ENCODE measurements around the gene FGF9. TPM values are rescaled to one million over a fixed set of nuclear protein-coding genes. Genes with fewer than 3 reads are reported as not detected.

Gene FGF9
- total RNA-seq, 3 donors from 2014 or later (not counting 1 experiment from before 2014, with no cell fraction given): 0.28 to 1.2 (median 0.80) TPM

- Histone ChIP-seq H3K36me3 (ENCODE audit: control insufficient read depth, insufficient read depth, low read length) (no peaks in the 10 kb centered on the region), H3K4me3 (ENCODE audit: low read length) (no peak overlapping the region), H3K4me1 (ENCODE audit: control insufficient read depth, insufficient read depth, low read length) (no peaks in the 10 kb centered on the region), H3K27me3 (ENCODE audit: control insufficient read depth, insufficient read depth, low read length) (no peaks in the 10 kb centered on the region), H3K9me3 (ENCODE audit: control insufficient read depth, insufficient read depth, low read length) (no peaks in the 10 kb centered on the region), H3K27ac (ENCODE audit: low read length) (no peak overlapping the region)
- H3K4me1 Mint-ChIP-seq: no peaks in the 10 kb centered on the region
- TF ChIP-seq CTCF (IDR thresholded peaks at IDR 0.05): no peak
- ATAC-seq: no peak
- H3K27ac Mint-ChIP-seq: no peak overlapping the region
- WGBS (ENCODE audit: insufficient coverage): 88% methylated on average over 3 of the region's 4 CpGs
- no peaks in the 10 kb centered on the region for H3K9me3 Mint-ChIP-seq
- H3K4me3 Mint-ChIP-seq: no peak overlapping the region
- no peaks in the 10 kb centered on the region for H3K36me3 Mint-ChIP-seq
- intact Hi-C loops (cut with micrococcal nuclease): no loop called here
- peaks cover 24 to 36% of the 10 kb centered on the region in 2 donors for H3K27me3 Mint-ChIP-seq (ENCODE audit: low read depth in 2 of 2)
- DNase-seq: no peak
These were observed 24.7 kb downstream of the FGF9 start for GRCh38 chr13:21695546-21695945.

- Histone ChIP-seq H3K27me3 (ENCODE audit: control insufficient read depth, insufficient read depth, low read length) (peaks cover 2% of the 10 kb centered on the region), H3K27ac (ENCODE audit: low read length) (no peak overlapping the region)
- no peak for ATAC-seq
These were observed 26.1 kb downstream of the FGF9 start for GRCh38 chr13:21696865-21697448.

GRCh38 chr13:21698817-21699679, 28.2 kb downstream of the FGF9 start:
- no peaks in the 10 kb centered on the region for H3K36me3 ChIP-seq (ENCODE audit: control insufficient read depth, insufficient read depth, low read length)
- H3K27me3 ChIP-seq (ENCODE audit: control insufficient read depth, insufficient read depth, low read length): peaks cover 2% of the 10 kb centered on the region
- no peaks in the 10 kb centered on the region for H3K9me3 Mint-ChIP-seq
- DNase-seq: no peak
- WGBS (ENCODE audit: insufficient coverage): 82% methylated on average over 3 of the region's 5 CpGs
- H3K27ac ChIP-seq (ENCODE audit: low read length): no peak overlapping the region
- H3K27ac Mint-ChIP-seq: no peak overlapping the region
- no peaks in the 10 kb centered on the region for H3K4me1 ChIP-seq (ENCODE audit: control insufficient read depth, insufficient read depth, low read length)
- no peaks in the 10 kb centered on the region for H3K9me3 ChIP-seq (ENCODE audit: control insufficient read depth, insufficient read depth, low read length)
- H3K27me3 Mint-ChIP-seq (ENCODE audit: low read depth in 2 of 2): peaks cover 16 to 29% of the 10 kb centered on the region in 2 donors
- H3K36me3 Mint-ChIP-seq: no peaks in the 10 kb centered on the region
- intact Hi-C loops (cut with micrococcal nuclease): no loop called here
- ATAC-seq: no peak
- no peaks in the 10 kb centered on the region for H3K4me1 Mint-ChIP-seq
- H3K4me3 ChIP-seq (ENCODE audit: low read length): no peak overlapping the region
- no peak overlapping the region for H3K4me3 Mint-ChIP-seq
- no peak for TF ChIP-seq CTCF (IDR thresholded peaks at IDR 0.05)

More at GRCh38 chr13:21696865-21697448, 26.1 kb downstream of the FGF9 start:
- peaks cover 24 to 38% of the 10 kb centered on the region in 2 donors for H3K27me3 Mint-ChIP-seq (ENCODE audit: low read depth in 2 of 2)
- no peaks in the 10 kb centered on the region for H3K9me3 Mint-ChIP-seq
- intact Hi-C loops (cut with micrococcal nuclease): no loop called here
- H3K36me3 Mint-ChIP-seq: no peaks in the 10 kb centered on the region
- no peak overlapping the region for H3K4me3 Mint-ChIP-seq
- no peaks in the 10 kb centered on the region for H3K4me1 Mint-ChIP-seq
- no peak for DNase-seq
- H3K36me3 ChIP-seq (ENCODE audit: control insufficient read depth, insufficient read depth, low read length): no peaks in the 10 kb centered on the region
- H3K9me3 ChIP-seq (ENCODE audit: control insufficient read depth, insufficient read depth, low read length): no peaks in the 10 kb centered on the region
- WGBS (ENCODE audit: insufficient coverage): 70% methylated on average over 3 of the region's 3 CpGs
- no peak overlapping the region for H3K27ac Mint-ChIP-seq
- no peak for TF ChIP-seq CTCF (IDR thresholded peaks at IDR 0.05)
- no peaks in the 10 kb centered on the region for H3K4me1 ChIP-seq (ENCODE audit: control insufficient read depth, insufficient read depth, low read length)
- no peak overlapping the region for H3K4me3 ChIP-seq (ENCODE audit: low read length)
